GM12892 (cell line): ENCODE measurements around the gene TRPV3.

Experiments
- POLR2A ChIP-seq: IDR thresholded peaks from 2 replicates; pipeline ENCODE4 v1.6.1; 2011; ENCODE audit warnings: low read depth, low read length, control low read depth
- POLR2AphosphoS5 ChIP-seq: IDR thresholded peaks from 2 replicates; pipeline ENCODE4 v1.6.1; 2011; ENCODE audit warnings: low read depth, low read length, control low read depth
- TAF1 ChIP-seq: IDR thresholded peaks from 2 replicates; pipeline ENCODE4 v1.6.1; 2011; ENCODE audit warnings: low read depth, mild to moderate bottlenecking, control low read depth, low read length, borderline replicate concordance

DNA sequence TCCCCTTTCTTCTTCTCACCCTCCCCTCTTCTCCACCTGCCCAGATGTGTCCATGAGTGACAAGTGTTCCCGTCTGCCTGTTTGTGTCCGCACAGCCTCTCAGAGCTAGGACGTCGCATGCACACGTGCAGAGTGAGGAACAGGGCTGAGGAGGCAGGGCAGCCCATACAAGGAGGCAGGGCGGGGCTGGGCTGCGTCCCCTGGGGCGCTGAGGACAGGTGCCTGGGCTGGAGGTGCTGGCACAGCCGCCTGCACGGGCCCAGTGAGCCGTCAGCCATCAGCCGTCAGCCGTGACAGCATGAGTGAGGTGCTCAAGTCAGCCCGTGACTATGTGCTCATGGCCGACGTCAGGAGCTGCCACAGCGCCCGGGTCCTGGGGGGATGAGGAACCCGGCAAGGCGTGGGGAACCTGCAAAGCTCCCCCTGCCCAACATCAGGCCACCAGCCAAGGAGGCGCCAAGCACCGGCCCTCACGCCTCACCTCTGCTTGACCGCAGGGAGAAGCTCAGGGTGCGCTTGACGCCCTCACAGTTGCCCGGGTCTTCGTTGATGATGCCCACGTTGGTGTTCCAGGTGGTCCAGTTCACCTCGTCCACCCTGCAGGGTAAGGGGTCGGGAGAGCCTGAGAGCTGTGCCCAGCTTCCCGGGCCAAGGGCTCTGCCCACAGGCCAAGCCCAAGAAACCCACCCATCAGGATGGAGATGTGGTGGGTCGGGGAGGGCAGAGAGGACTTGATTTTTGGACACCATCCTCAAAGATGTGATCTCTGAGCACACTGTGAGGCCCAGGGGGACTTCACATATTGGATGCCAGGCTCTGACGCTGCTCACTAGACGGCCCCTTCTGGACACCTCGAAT, 13.7 kb upstream of the TRPV3 start:
- TF ChIP-seq POLR2A (no peak), TAF1 (no peak), POLR2AphosphoS5 (no peak)
